HG02970 (cell line): Measurements from ENCODE around the gene INPP1.
A peak's percentile ranks its signal among the peaks of the same experiment; 100 is the strongest.

Experiments
- ATAC-seq: cut with Tn5 transposase; IDR thresholded peaks from one replicate; pipeline ENCODE4 v1.9.1; 2021; ENCODE audit warnings: mild to moderate bottlenecking, moderate library complexity, moderate number of reproducible peaks; ENCODE audit not compliant: unreplicated experiment, low FRiP score

The INPP1 gene

DNA sequence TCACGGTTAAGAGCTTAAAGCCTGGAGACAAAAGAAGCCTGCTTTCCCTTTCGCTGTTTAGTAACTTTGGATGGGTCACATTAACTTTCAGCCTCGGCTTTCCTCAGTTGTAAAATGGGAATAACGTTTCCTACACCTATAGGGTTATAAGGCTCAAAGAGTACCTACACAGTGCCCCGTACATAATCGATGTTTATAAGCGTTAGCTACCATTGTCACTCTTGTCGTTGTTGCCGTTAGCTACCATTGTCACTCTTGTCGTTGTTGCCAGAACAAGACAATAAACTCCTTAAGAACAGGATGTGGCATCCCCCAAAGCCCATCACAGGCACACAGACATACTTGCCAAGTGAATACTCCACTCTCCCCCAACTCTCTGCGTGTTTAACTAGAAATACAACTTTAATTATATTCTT is 63.9 kb downstream of the INPP1 start:
- ATAC-seq = no peak

DNA sequence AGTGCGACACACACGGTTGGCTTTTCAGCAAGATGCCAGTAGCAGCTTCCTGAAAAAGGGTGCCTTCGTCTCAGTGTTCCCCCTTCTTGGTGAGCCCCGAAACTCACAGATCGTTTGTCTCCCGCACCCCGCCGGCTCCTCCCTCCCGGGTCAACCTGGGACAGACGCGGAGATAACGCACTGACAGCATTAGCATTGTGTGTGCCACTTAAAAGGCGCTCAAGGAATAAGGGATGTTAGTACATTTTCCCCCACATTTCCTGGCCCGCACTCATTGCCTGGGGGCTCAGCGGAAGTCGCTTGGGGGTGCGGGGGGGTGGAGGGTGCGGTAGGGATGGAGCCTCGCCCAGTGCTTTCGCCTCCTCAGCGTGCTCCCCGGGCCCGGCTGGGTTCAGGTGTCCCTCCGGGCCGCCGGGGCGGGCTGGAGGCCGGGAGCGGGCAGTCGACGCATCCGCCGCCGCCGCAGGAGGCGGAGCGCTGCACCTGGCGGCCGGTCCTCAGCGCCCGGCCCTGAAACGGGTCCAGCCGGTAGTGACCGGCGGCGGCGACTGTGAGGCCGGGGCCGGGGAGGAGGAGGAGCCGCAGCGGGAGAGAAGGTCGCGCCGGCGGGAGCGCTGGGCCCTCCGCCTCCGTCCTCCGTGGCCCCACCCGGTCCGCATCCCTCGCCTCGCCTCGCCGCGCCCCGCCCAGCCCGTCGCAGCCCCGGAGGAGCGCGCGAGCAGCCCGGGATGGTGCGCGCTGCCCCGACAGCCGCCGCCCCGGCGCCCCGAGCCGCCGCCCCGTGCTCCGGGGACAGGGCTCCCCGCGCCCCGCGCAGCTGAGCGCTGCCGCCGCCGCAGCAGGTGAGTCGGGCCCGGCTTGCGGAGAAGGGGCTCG is 64.5 kb downstream of the INPP1 start, which contains the start of gene MFSD6:
Gene MFSD6, plus strand, starts transcription at position 694 of the 876 bp plus-strand sequence. CDS start 27,675 bp downstream, outside the sequence.
- peak; percentile 67 for ATAC-seq

DNA sequence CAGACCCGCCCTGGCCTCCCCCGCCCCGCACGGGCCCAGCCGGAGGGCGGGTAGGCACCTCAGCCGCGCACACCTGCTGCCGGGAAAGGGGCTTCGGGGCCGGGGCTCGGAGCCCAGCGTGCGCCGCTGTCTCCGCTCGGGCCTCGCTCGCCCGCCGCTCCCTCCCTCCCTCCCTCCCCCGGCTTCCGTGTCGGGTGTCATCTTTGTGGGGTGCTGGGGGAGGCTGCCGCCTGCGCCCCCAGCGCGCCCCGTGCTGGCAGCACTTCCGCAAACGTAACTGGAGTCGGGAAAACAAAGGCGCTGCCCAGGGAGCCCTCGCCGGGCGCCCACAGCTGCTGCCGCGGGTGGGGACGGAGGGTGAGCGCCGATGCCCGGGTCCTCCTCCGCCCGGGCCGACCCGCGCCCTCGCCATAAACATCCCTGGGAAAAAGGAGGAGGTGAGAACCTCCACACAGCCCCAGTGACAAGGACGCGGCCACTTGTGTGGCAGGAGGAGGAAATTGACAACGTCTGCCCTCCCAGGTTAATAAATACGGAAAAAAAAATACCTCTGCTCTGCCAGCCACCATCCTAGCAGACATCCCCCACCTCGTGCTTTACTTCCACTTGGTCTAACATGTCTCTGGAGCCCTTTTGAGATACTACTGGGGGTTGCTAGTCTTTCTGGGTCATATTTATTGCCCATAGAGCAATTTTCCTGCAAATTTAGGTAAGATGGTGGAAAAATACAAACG is 65.3 kb downstream of the INPP1 start:
- ATAC-seq = peak; percentile 48

DNA sequence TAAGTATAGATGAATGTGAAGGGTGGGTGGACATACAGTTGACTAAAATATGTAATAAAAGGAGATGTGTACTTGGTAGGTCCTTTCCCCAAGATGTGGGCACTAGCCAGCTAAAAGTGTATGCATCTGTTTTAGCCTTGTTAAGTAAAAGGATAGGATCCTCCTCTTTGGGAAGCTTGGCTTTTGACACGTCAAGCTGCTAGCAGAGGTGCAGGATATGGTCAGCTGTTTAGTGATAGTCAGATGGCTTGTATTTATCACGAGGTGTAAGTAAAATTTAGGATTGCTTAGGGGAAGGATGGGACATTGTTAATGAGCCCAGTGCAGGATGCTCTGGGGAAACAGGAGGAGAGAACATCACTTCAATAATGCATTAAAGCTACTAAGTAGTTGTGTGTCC is 66.2 kb downstream of the INPP1 start:
- no peak for ATAC-seq

DNA sequence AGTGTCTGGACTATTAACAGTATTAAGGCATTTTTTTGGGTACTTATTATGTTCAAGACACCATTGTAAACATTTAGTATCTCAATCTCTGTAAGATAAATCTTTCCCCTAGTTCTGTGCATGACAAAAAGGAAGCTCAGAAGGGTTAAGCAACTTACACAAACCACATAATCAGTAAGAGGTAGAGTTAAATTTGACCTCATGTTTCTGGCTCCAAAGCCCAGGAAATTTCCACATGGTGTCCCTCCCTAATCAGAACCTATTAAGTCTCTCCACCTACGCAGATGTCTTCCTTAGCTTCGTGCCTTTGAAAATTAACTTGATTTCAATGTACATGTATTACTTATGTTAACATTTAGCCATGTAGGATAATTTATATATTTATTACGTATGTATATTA is 66.8 kb downstream of the INPP1 start:
- ATAC-seq = no peak

DNA sequence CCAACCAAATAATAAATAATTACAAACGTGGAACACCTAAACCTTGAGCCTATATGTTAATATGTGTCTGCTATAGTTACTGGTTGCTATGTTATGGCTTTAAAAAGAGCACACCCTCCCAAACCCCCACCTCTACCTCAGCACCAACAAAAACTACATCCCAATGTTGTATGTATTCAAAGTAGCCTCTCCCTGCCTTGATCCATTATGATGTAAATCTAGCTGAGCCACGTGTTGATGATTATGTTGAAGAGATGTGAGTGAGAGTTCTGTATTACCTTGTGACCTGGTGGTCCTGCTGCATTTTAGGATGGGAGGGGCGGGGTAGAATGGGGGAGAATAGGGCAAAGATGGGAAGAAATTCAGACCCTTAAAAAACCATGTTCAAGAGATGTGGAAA is 69.6 kb downstream of the INPP1 start:
- no peak for ATAC-seq

DNA sequence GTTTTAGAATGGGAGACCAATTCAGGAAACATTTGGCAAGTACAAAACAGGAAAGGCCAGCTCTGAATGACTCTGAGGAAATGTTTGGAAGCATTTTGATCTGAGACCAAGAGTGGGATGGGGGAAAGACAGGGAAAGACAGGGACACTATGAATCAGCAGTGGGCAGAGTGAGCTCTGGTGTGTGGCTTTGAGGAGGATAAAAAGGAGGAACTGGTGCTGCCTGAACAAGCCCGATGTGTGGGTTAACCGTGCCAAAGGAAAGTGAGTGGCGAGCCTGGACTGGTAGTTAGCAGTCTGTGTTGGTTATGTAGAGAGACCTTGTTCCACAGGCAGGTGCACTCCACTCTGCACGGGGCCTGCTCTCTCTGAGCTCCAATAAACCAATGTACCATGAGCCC is 70.0 kb downstream of the INPP1 start:
- ATAC-seq = no peak

DNA sequence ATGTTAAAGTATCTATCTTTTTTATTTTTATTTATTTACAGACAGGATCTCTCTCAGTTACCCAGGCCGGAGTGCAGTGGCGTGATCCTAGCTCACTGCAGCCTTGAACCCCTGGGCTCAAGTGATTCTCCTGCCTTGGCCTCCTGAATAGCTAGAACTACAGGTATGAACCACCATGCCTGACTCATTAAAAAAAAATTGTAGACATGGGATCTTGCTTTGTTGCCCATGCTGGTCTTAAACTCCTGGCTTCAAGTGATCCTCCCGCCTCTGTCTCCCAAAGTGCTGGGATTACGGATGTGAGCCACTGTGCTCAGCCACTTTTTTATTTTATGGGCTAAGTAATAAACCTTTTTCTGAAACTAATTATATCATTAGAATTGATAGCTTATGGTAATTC is 71.9 kb downstream of the INPP1 start:
- ATAC-seq = no peak

DNA sequence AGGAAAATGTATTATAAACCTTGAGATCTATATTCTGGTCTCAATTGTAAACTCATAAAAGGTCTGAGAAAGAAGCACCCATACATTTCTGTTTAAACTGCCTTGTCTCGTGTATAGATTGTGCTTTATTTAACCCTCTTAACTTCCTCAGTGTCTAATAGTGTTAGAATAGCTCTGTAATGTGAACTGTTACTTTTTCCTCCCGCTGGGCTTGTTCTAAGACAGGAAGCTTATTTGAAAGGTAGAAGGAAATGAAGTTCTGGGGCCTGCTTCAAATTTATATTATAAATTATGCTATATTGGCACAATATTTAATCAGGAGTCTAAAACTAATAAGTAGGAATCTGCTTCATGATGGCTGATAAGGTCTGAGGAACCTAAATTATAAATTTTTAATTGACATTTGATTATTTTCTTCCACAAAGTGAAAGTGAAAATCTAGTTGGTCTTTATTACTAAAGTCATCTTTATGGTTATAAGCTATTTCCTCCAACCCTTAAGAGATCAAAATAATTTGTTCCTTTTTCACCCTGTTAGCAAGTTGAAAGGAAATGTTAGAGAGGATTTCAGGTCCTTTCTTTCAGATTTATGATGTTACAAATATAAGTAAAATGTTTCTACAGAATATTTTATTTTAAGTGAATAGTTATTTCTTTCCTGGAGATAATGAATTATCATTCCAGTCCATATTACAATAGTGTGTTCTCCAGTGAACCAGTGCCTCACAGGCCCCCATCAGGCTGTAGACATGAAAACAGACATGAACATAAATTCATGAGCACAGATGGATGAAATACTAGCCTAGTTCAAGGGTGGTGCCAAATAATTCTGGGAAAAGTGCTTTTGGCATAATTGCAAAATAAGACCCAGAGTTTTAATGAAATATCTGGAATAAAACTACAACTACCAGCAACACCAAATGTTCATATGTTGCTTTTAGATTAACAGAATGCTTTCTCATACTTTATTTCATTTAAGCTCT is 72.7 kb downstream of the INPP1 start:
- ATAC-seq = no peak

DNA sequence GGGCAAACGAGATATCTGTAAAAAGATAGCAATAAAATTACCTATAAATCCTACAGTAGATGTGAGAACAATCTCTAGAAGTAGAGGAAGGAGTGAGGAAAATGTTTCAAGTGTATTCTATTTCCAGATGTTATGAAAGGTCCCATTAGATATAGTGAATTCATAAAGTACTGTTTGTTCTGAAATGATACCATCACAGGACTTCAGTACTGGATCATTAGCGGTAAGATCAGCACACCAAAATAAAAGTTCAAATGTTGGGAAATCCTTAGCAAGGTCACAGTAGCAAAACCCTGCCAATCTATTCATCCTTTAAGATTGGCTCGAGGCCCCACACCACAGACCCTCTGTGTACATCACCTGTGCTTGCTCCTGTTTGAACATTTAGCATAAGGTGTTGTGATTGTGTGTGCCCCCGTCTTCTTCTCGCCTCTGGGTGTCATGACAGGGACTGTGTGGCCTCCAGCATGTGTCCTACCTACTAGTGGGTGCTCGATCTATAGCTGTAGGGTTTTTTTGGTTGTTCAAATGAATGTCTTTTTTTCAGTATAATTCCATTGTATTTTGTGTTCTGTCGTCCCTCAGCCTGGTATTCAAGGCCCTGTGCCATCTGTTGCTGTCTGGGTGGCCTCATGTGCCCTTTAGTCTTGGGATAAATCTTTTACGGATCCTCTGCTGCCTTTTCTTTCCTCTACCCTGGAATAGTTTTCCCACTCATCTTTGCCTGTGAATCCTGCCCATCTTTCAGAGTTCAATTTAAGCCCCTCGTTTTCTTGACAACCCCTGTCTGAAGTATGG is 73.9 kb downstream of the INPP1 start:
- ATAC-seq = no peak

DNA sequence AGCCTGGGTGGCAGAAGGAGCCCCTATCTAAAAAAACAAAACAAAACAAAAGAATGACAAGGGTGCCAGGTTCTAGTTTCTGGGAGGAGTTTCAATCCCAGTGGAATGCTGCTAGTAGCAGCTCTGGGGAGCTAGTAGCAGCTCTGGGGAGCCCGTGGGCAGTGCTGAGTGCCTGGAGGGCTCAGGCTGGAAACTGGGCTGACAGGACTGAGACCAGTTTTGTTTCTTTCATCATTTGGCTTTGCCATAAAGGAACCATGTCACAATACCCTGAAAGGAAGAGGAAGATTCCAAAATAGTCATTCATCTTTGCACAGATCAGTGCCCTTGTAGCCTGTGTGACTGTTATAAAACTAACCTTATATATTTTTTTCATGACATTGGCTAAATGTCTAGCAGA is 75.3 kb downstream of the INPP1 start:
- no peak for ATAC-seq

DNA sequence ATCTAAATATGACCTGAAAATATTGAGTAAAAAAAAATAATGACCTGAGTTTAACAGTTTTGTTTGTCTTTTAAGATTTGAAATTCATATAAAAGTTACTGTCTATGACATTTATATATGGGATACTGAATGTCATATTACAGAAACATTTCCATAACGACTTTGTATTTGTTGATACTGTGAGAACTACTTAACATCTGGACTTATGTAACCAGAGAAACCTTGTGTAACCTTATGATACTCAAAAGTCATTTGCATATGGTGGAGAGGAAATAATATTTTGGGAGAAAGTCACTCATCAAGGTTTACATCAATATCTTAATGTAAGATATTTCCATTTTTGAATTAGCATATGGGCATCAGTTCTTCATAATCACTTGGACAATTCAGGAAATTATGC is 77.4 kb downstream of the INPP1 start:
- ATAC-seq = no peak
